Keratinocyte (primary cell): ENCODE measurements around the gene TMEM143. TPM values are rescaled to one million over a fixed set of nuclear protein-coding genes. Genes with fewer than 3 reads are reported as not detected.
"Not testable (repeated sequence)": the region's sequence is repeated elsewhere in the genome, so short reads cannot be mapped to it uniquely, and the experiment has no call there.

ENCODE experiments used
- DNase-seq: peaks from one replicate; pipeline ENCODE4 v3.0.0-alpha.2; 2011; ENCODE audit warnings: low read depth, missing footprints, low spot score
- FAIRE-seq: peaks from 2 replicates; lab custom pipeline; 2011; peaks lifted over from hg19 to GRCh38; lab: Jason Lieb, UNC
- H2AFZ ChIP-seq: 2 replicates; pipeline ENCODE4 v1.6.0; 2012; ENCODE audit warnings: low read length, control low read depth, inconsistent platforms; ENCODE audit not compliant: control insufficient read depth
- H3K27ac ChIP-seq: 2 replicates; pipeline ENCODE4 v1.5.1; 2011; ENCODE audit warnings: low read length; ENCODE audit not compliant: control insufficient read depth, insufficient read depth
- H3K27me3 ChIP-seq: 3 replicates; pipeline ENCODE4 v1.6.0; 2011; ENCODE audit warnings: low read length; ENCODE audit not compliant: control insufficient read depth, insufficient read depth; ENCODE audit errors: extremely low read depth
- H3K36me3 ChIP-seq, 2 experiments: 2 replicates in 1 of 2; 3 replicates in 1 of 2; pipeline ENCODE4 v1.5.1; 2011; ENCODE audit warnings: low read length in 2 of 2, mild to moderate bottlenecking in 1 of 2; ENCODE audit not compliant: control insufficient read depth in 2 of 2, insufficient read depth in 2 of 2; ENCODE audit errors: extremely low read depth in 1 of 2
- H3K4me1 ChIP-seq: 3 replicates; pipeline ENCODE4 v1.5.1; 2011; ENCODE audit warnings: low read length; ENCODE audit not compliant: control insufficient read depth, insufficient read depth; ENCODE audit errors: extremely low read depth
- H3K4me2 ChIP-seq: 3 replicates; pipeline ENCODE4 v1.6.0; 2011; ENCODE audit warnings: low read depth, low read length; ENCODE audit not compliant: control insufficient read depth, insufficient read depth; ENCODE audit errors: extremely low read depth
- H3K4me3 ChIP-seq, 3 experiments: fragments of 200-600 bp in 1 of 3; sonication (generic) in 1 of 3; 2 replicates in 2 of 3; 3 replicates in 1 of 3; pipeline ENCODE4 v1.5.1; 2011 to 2016; ENCODE audit warnings: low read length in 3 of 3, mild to moderate bottlenecking in 3 of 3, control low read depth in 2 of 3, inconsistent platforms in 1 of 3, low read depth in 1 of 3, mixed read lengths in 1 of 3, mixed run types in 1 of 3, moderate library complexity in 1 of 3; ENCODE audit not compliant: control insufficient read depth in 2 of 3, insufficient read depth in 2 of 3; ENCODE audit errors: extremely low read depth in 1 of 3
- H3K79me2 ChIP-seq: 2 replicates; pipeline ENCODE4 v1.6.0; 2012; ENCODE audit warnings: low read length; ENCODE audit not compliant: control insufficient read depth, insufficient read depth
- H3K9ac ChIP-seq: 3 replicates; pipeline ENCODE4 v1.6.0; 2011; ENCODE audit warnings: low read length; ENCODE audit not compliant: control insufficient read depth, insufficient read depth; ENCODE audit errors: extremely low read depth
- H3K9me1 ChIP-seq: 3 replicates; pipeline ENCODE4 v1.6.0; 2011; ENCODE audit warnings: low read length; ENCODE audit not compliant: control insufficient read depth, insufficient read depth; ENCODE audit errors: extremely low read depth
- H3K9me3 ChIP-seq: 2 replicates; pipeline ENCODE4 v1.5.1; 2012; ENCODE audit warnings: low read depth, low read length; ENCODE audit not compliant: control insufficient read depth
- H4K20me1 ChIP-seq: 3 replicates; pipeline ENCODE4 v1.6.0; 2011; ENCODE audit warnings: low read length; ENCODE audit not compliant: control insufficient read depth, insufficient read depth; ENCODE audit errors: extremely low read depth
- EZH2 ChIP-seq: IDR thresholded peaks from one replicate; pipeline ENCODE4 v1.6.1; 2012; ENCODE audit warnings: inconsistent platforms, mild to moderate bottlenecking, low read length, moderate library complexity
- dilution Hi-C: fragments of 300-500 bp; cut with MboI; formaldehyde crosslinking; loops from one replicate; pipeline ENCODE4 v1.7.0; 2020; ENCODE audit warnings: low sequenced_read_pairs; ENCODE audit not compliant: extremely low pct_ligation_motif_present
- polyA plus RNA-seq, 5 experiments: library from polyadenylated mRNA; depleted of rRNA in 3 of 5; stranded (reverse) in 3 of 5; stranded (forward) in 1 of 5; unstranded in 1 of 5; fragments of >200 nt; gene quantifications; 1 replicate in 1 of 5; 2 replicates in 3 of 5; 3 replicates in 1 of 5; pipeline versions ENCODE4 v1.2.1 to v1.2.3, GENCODE V29; 2011 to 2012; ENCODE audit warnings: missing spikeins in 2 of 5, low read depth in 1 of 5, low replicate concordance in 1 of 5
- TF ChIP-seq, protein P1 (sequence below), 3 experiments: IDR thresholded peaks in 1 of 3; conservative IDR thresholded peaks in 1 of 3; optimal IDR thresholded peaks in 1 of 3; 2 replicates in 2 of 3; 3 replicates in 1 of 3; pipeline versions ENCODE3 to v1.5.1; 2011; ENCODE audit warnings: low read length in 3 of 3, mild to moderate bottlenecking in 3 of 3, moderate library complexity in 2 of 3, control low read depth in 1 of 3, inconsistent platforms in 1 of 3; ENCODE audit not compliant: insufficient read depth in 2 of 3; ENCODE audit errors: extremely low read depth in 1 of 3

TMEM143 gene
- polyA plus RNA-seq, 1 donor (not counting 4 experiments of a cell fraction or from before 2014, with no cell fraction given), result 2.9 TPM

DNA sequence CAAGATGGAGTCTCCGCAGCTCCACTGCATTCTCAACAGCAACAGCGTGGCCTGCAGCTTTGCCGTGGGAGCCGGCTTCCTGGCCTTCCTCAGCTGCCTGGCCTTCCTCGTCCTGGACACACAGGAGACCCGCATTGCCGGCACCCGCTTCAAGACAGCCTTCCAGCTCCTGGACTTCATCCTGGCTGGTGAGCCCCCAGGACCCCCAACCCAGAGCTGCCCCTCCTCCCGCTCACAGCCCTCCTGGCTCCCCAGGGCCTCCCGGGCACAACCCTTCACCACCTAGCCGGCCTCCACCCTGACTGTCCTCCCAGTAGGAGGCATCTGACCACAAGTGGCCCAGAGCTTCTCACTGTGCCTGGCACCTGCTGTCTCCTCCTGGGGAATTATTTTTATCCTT lies 9.8 kb upstream of the TMEM143 start:
- no peak for FAIRE-seq

GRCh38 chr19:48372904-48373303 lies 9.2 kb upstream of the TMEM143 start:
- Histone ChIP-seq H3K27me3 (no peaks in the 10 kb centered on the region), H3K9me1 (no peaks in the 10 kb centered on the region), H3K4me3 (no peak overlapping the region), H3K79me2 (no peaks in the 10 kb centered on the region), H3K36me3 (no peaks in the 10 kb centered on the region), H3K27ac (no peak overlapping the region), H3K4me2 (no peak overlapping the region), H2AFZ (no peak overlapping the region), H3K4me1 (no peaks in the 10 kb centered on the region), H4K20me1 (no peaks in the 10 kb centered on the region), H3K9me3 (no peaks in the 10 kb centered on the region), H3K9ac (no peak overlapping the region)
- dilution Hi-C loops, result no loop called here
- TF ChIP-seq, protein P1, sequence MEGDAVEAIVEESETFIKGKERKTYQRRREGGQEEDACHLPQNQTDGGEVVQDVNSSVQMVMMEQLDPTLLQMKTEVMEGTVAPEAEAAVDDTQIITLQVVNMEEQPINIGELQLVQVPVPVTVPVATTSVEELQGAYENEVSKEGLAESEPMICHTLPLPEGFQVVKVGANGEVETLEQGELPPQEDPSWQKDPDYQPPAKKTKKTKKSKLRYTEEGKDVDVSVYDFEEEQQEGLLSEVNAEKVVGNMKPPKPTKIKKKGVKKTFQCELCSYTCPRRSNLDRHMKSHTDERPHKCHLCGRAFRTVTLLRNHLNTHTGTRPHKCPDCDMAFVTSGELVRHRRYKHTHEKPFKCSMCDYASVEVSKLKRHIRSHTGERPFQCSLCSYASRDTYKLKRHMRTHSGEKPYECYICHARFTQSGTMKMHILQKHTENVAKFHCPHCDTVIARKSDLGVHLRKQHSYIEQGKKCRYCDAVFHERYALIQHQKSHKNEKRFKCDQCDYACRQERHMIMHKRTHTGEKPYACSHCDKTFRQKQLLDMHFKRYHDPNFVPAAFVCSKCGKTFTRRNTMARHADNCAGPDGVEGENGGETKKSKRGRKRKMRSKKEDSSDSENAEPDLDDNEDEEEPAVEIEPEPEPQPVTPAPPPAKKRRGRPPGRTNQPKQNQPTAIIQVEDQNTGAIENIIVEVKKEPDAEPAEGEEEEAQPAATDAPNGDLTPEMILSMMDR (optimal IDR thresholded peaks at IDR 0.05 in 1 of 3, IDR thresholded peaks at IDR 0.05 in 1 of 3, conservative IDR thresholded peaks at IDR 0.05 in 1 of 3; ENCODE audit: extremely low read depth in 1 of 3, insufficient read depth in 2 of 3, low read length in 3 of 3), result no peak
- TF ChIP-seq EZH2, result no peak
- FAIRE-seq (no peak), DNase-seq (no peak)

More for the DNA sequence above, 9.8 kb upstream of the TMEM143 start:
- Histone ChIP-seq H3K4me1 (no peaks in the 10 kb centered on the region), H3K9ac (no peak overlapping the region), H3K4me3 (no peak overlapping the region), H2AFZ (no peak overlapping the region), H3K4me2 (no peak overlapping the region), H3K9me1 (no peaks in the 10 kb centered on the region), H3K27ac (no peak overlapping the region), H3K79me2 (no peaks in the 10 kb centered on the region), H3K36me3 (no peaks in the 10 kb centered on the region), H4K20me1 (no peaks in the 10 kb centered on the region), H3K27me3 (no peaks in the 10 kb centered on the region), H3K9me3 (no peaks in the 10 kb centered on the region)
- dilution Hi-C loops, result no loop called here
- DNase-seq, result no peak
- TF ChIP-seq, protein P1 (optimal IDR thresholded peaks at IDR 0.05 in 1 of 3, IDR thresholded peaks at IDR 0.05 in 1 of 3, conservative IDR thresholded peaks at IDR 0.05 in 1 of 3; ENCODE audit: extremely low read depth in 1 of 3, insufficient read depth in 2 of 3, low read length in 3 of 3), result no peak
- TF ChIP-seq EZH2, result no peak

- H4K20me1 ChIP-seq, dilution Hi-C loops, H3K4me3 ChIP-seq, H3K9me3 ChIP-seq, H3K4me1 ChIP-seq, H3K36me3 ChIP-seq, DNase-seq, H3K27ac ChIP-seq, H3K27me3 ChIP-seq, FAIRE-seq, H3K79me2 ChIP-seq, H2AFZ ChIP-seq, H3K4me2 ChIP-seq, H3K9me1 ChIP-seq, H3K9ac ChIP-seq: not testable (repeated sequence)
Measured at GRCh38 chr19:48371771-48372170, 8.0 kb upstream of the TMEM143 start.
